NAMALWA (cell line): ENCODE measurements around the gene SLC16A5.
A peak's percentile ranks its signal among the peaks of the same experiment; 100 is the strongest.
"Not testable (repeated sequence)": the region's sequence is repeated elsewhere in the genome, so short reads cannot be mapped to it uniquely, and the experiment has no call there.

ENCODE experiments used
- DNase-seq: peaks from one replicate; pipeline ENCODE4 v3.0.0-alpha.2; 2015; ENCODE audit warnings: low spot score

SLC16A5 gene

DNA sequence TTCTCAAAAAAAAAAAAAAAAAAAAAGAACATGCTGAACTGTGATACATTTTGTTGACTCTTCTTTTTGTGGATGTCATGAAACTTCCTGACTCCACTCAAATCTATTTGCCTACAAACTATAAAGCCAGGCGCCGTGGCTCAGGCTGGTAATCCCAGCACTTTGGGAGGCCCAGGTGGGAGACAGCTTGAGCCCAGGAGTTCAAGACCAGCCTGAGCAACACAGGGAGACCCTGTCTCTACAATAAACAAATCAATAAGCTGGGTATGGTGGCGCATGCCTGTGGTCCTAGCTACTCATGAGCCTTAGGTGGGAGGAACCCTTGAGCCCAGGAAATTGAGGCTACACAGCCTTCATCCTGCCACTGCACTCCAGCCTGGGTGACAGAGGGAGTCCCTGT is 45.2 kb downstream of the SLC16A5 start:
- DNase-seq: no peak

GRCh38 chr17:75133607-75134347 is 46.0 kb downstream of the SLC16A5 start:
- DNase-seq: not testable (repeated sequence)

GRCh38 chr17:75135452-75135851 is 47.7 kb downstream of the SLC16A5 start:
- DNase-seq: no peak

DNA sequence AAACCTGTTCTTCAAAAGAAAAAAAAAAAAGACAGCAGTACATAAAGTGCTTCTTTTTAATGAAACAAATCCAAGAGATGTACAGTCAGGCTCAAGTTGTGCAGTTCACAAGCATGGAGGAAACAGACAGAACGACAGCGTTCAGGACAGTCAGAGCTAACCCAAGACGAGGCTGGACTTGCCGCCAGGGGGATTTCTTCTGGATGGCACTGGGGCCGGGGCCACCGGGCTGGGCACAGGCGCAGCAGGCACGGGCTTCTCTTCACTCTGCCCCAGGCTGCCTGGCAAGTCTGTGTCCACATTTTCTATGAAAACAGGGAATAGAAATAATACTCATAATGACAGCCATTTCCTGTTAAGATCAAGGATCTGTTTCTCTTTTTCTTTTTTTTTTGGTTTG is 48.2 kb downstream of the SLC16A5 start:
- DNase-seq: no peak

- DNase-seq: not testable (repeated sequence)
Measured at GRCh38 chr17:75137762-75138161, 50.0 kb downstream of the SLC16A5 start.

DNA sequence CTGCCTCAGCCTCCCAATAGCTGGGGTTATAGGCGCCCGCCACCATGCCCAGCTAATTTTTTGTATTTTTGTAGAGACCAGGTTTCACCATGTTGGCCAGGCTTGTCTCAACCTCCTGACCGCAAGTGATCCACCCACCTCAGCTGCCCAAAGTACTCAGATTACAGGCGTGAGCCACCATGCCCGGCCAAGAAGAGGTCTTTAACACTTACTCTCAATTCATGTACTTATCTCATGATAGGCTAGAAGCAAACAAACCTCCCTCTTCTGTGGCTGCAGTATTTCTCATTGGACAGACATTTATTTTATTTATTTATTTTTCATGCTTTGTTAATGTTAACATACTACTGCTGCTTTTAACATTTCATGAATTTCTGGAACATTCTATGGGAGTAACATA is 50.8 kb downstream of the SLC16A5 start:
- no peak for DNase-seq

GRCh38 chr17:75142236-75142971 is 54.6 kb downstream of the SLC16A5 start:
- no peak for DNase-seq

- no peak for DNase-seq
Measured at GRCh38 chr17:75144816-75145512, 57.2 kb downstream of the SLC16A5 start.

DNA sequence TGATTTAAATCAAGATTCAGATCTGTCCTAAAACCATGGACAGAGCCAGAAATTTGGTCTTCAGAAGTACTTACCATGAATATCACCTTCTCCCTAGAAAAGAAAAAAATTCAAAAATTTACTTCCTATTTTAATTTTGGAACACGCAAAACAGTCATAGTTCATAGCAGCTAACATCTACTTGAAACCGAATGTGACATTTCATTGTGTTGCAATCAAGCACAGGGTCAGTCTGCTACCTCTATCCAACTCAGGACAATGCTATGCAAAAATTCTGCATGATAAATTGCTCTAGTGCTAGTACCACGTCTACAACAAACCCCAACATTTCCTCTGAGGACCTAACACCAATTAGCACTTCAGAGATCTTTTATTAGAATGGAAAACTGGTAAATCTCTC is 58.8 kb downstream of the SLC16A5 start:
- no peak for DNase-seq

- DNase-seq: no peak
Measured at GRCh38 chr17:75147878-75148546, 60.3 kb downstream of the SLC16A5 start.

GRCh38 chr17:75151930-75152329 is 64.2 kb downstream of the SLC16A5 start:
- no peak for DNase-seq

DNA sequence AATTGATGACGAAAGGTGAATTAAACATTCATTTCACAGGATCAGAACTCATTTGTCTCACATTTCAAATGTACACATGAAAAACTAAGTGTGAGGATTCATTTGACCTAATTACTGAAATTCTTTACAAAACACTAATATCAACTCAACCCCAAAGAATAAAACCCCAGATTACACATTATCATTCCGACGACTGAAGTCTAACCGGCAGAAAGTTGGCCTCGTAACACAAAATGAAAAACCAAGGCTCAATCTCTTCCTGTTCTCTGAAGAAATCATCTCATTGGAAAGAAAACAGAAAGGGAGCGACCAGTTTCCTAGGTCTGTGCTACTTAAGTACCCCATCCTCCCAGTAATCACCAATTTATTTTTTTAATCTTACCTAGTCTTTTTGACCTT is 64.8 kb downstream of the SLC16A5 start:
- no peak for DNase-seq

DNA sequence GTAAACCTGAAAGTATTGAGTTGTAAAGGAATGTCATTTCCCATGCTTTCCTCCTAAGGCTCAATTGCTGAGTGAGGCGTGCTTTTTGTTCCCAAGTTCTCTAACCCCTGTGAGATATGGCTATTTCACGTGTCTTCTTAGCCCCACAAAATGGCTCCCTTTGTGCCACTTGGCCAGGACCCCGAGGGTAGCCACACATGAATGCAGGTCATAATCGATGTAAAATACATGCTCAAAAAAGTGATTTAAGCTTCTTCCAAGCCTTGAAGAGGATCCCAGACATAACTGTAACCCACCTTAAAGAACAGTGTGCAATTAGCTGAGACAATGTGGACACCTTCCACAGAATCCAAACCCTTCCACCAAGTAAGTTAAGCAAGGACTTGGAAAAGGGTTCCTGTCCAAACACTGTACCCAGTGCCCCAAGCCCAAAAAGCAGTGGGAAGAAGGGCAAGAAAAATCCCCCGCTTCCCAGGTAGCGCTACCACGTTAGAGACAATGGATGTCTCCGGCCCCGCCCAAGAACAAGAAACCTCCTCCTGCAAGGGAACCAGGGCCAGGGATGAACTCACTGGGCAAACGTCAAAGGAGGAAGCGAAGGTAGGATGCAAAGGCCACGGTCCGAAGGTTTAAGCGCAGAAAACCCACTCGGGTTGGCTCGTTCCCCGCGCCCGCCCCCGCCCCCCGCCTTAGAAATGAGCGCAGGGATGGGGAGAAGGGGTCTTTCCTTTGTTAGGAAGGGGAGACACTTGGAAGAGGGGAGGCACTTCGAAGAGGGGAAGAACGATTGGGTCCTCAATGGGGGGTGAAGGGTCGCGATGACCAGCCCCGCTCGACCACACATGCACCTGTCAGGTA is 65.4 kb downstream of the SLC16A5 start:
- DNase-seq: peak; percentile 51

GRCh38 chr17:75153780-75154194 is 66.0 kb downstream of the SLC16A5 start:
- DNase-seq: peak; percentile 34

GRCh38 chr17:75154195-75155106 is 66.7 kb downstream of the SLC16A5 start, which contains the start of gene JPT1:
Gene JPT1, minus strand, starts transcription at chr17:75154512. Its CDS starts 115 bp downstream, at chr17:75154397.
- DNase-seq: peak; percentile 99

GRCh38 chr17:75155191-75155601 is 67.4 kb downstream of the SLC16A5 start:
- no peak for DNase-seq
